HepG2 (cell line): ENCODE data around the gene AGAP1. TPM values are rescaled to one million over a fixed set of nuclear protein-coding genes. Genes with fewer than 3 reads are reported as not detected.
A peak's percentile ranks its signal among the peaks of the same experiment; 100 is the strongest.

Experiments used
- ATAC-seq: fragments of 200-7000 bp; cut with Tn5 transposase; 3 replicates; pipeline ENCODE4 v1.9.1; 2020; ENCODE audit warnings: mild to moderate bottlenecking, moderate library complexity
- BruUV-seq: library from RNA; stranded (reverse); fragments of 400-500 nt; replicated peaks from 2 replicates; lab custom pipeline; 2021; lab: Mats Ljungman, UMichigan
- CTCF ChIA-PET: fragments of 300-600 bp; formaldehyde crosslinking; extraction: SDS; loops from one replicate; lab custom pipeline; 2021; ENCODE audit warnings: low total read pairs, inconsistent platforms, low intra/inter-chr PET ratio; lab: Yijun Ruan, JAX
- POLR2A ChIA-PET: fragments of 350-600 bp; sonication (Branson Sonifier 250); formaldehyde crosslinking; loops from one replicate; lab custom pipeline; 2020; ENCODE audit warnings: antibody characterized with exemption, inconsistent platforms; lab: Yijun Ruan, JAX
- DNase-seq: peaks from one replicate; pipeline ENCODE4 v3.0.0-alpha.2; 2015; ENCODE audit warnings: low spot score
- FAIRE-seq: peaks from 3 replicates; lab custom pipeline; 2011; peaks lifted over from hg19 to GRCh38; lab: Jason Lieb, UNC
- H2AFZ ChIP-seq: one replicate; pipeline ENCODE4 v1.6.1; 2011; ENCODE audit warnings: low read length, inconsistent platforms
- H3K27ac ChIP-seq: fragments of 300-600 bp; 3 replicates; pipeline ENCODE4 v1.8.0; 2011; ENCODE audit warnings: mixed run types, mild to moderate bottlenecking, mixed read lengths, low read length, inconsistent platforms; ENCODE audit not compliant: insufficient read depth; ENCODE audit errors: extremely low read length
- H3K27me3 ChIP-seq, 2 experiments: fragments of 200-600 bp in 1 of 2; 2 replicates in 1 of 2; 3 replicates in 1 of 2; pipeline versions ENCODE4 v1.6.0 to v1.8.0; 2011; ENCODE audit warnings: low read length in 2 of 2, mild to moderate bottlenecking in 2 of 2, moderate library complexity in 2 of 2, inconsistent platforms in 1 of 2; ENCODE audit not compliant: insufficient read depth in 2 of 2, control insufficient read depth in 1 of 2
- H3K36me3 ChIP-seq, 2 experiments: fragments of 200-600 bp in 1 of 2; replicated peaks in 1 of 2; 2 replicates in 1 of 2; 3 replicates in 1 of 2; pipeline versions ENCODE4 v1.5.1 to v1.8.0; 2011; ENCODE audit warnings: low read length in 2 of 2, inconsistent platforms in 1 of 2; ENCODE audit not compliant: insufficient read depth in 2 of 2, control insufficient read depth in 1 of 2
- H3K4me1 ChIP-seq: 2 replicates; pipeline ENCODE4 v1.5.1; 2012; ENCODE audit warnings: low read length, inconsistent platforms; ENCODE audit not compliant: insufficient read depth
- H3K4me2 ChIP-seq: 2 replicates; pipeline ENCODE4 v1.6.0; 2011; ENCODE audit warnings: low read depth, low read length, inconsistent platforms
- H3K4me3 ChIP-seq, 3 experiments: fragments of 200-600 bp in 1 of 3; sonication (generic), shearing (Covaris generic) in 1 of 3; replicated peaks in 1 of 3; 2 replicates each; pipeline ENCODE4 v1.5.1; 2011 to 2016; ENCODE audit warnings: low read length in 3 of 3, inconsistent platforms in 2 of 3, low read depth in 2 of 3, mild to moderate bottlenecking in 2 of 3, control low read depth in 1 of 3, mixed read lengths in 1 of 3; ENCODE audit not compliant: insufficient read depth in 1 of 3
- H3K79me2 ChIP-seq: one replicate; pipeline ENCODE4 v1.6.1; 2011; ENCODE audit warnings: low read length, inconsistent platforms; ENCODE audit not compliant: insufficient read depth
- H3K9ac ChIP-seq: 2 replicates; pipeline ENCODE4 v1.6.0; 2011; ENCODE audit warnings: mild to moderate bottlenecking, low read depth, low read length, inconsistent platforms; ENCODE audit not compliant: insufficient read depth
- H3K9me3 ChIP-seq: 2 replicates; pipeline ENCODE4 v1.5.1; 2012; ENCODE audit warnings: mild to moderate bottlenecking, low read length
- H4K20me1 ChIP-seq: 2 replicates; pipeline ENCODE4 v1.6.0; 2011; ENCODE audit warnings: inconsistent platforms, mild to moderate bottlenecking, low read length, moderate library complexity; ENCODE audit not compliant: insufficient read depth
- CEBPB ChIP-seq: IDR thresholded peaks from 2 replicates; pipeline ENCODE4 v1.6.1; 2011; ENCODE audit warnings: low read depth, low read length, improper control_type of control experiment, borderline replicate concordance
- HOXD1 ChIP-seq: sonication (generic); formaldehyde crosslinking; IDR thresholded peaks from 2 replicates; pipeline ENCODE4 v1.5.0; 2020; ENCODE audit warnings: missing genetic modification reagents
- TARDBP ChIP-seq: sonication (generic); formaldehyde crosslinking; IDR thresholded peaks from 2 replicates; pipeline ENCODE4 v1.8.0; 2022; ENCODE audit warnings: mild to moderate bottlenecking, missing genetic modification reagents
- TFDP1 ChIP-seq: IDR thresholded peaks from 2 replicates; pipeline ENCODE4 v1.6.1; 2016; ENCODE audit warnings: missing compliant biosample characterization, missing genetic modification reagents, borderline replicate concordance
- WGBS: methylation state at CpG from one replicate; pipeline ENCODE4 v1.1.6; 2017; ENCODE audit warnings: low lambda C conversion rate; 5-methylcytosine and 5-hydroxymethylcytosine counted together
- in situ Hi-C: cut with HindIII; loops from 2 replicates; pipeline ENCODE4 v1.10.0; 2017; ENCODE audit warnings: low pct_unique_long_range_greater_than_20kb; ENCODE audit not compliant: extremely low pct_ligation_motif_present
- intact Hi-C: fragments of 100-400 bp; cut with micrococcal nuclease; formaldehyde crosslinking; loops from one replicate; pipeline ENCODE4 v1.10.0; 2022; ENCODE audit not compliant: unreplicated experiment
- polyA plus RNA-seq, 8 experiments: library from polyadenylated mRNA; depleted of rRNA in 3 of 8; stranded (reverse) in 7 of 8; unstranded in 1 of 8; fragments of >200 nt; fragmentation: Illumina TruSeq in 4 of 8; extraction: Trizol in 4 of 8; gene quantifications; 2 replicates each; pipeline versions ENCODE4 v1.2.1 to v1.2.3, GENCODE V29; 2011 to 2016; ENCODE audit warnings: low read depth in 4 of 8, missing spikeins in 1 of 8, mixed read lengths in 1 of 8; ENCODE audit not compliant: insufficient read depth in 1 of 8
- total RNA-seq, 5 experiments: library from RNA; depleted of rRNA; stranded (reverse); fragments of >200 nt; fragmentation: Illumina TruSeq; extraction: Trizol; gene quantifications; 2 replicates each; pipeline ENCODE4 v1.2.3, GENCODE V29; 2016; ENCODE audit warnings: low read depth in 1 of 5
- TF ChIP-seq, protein P1 (sequence below): sonication (generic); formaldehyde crosslinking; IDR thresholded peaks from 2 replicates; pipeline ENCODE4 v1.4.0; 2020; ENCODE audit warnings: missing genetic modification reagents

AGAP1 gene
- total and polyA plus RNA-seq, 2 of the 13 experiments (the other 11 are each of a cell fraction or from before 2014, with no cell fraction given): 21.2 to 32.7 TPM

DNA sequence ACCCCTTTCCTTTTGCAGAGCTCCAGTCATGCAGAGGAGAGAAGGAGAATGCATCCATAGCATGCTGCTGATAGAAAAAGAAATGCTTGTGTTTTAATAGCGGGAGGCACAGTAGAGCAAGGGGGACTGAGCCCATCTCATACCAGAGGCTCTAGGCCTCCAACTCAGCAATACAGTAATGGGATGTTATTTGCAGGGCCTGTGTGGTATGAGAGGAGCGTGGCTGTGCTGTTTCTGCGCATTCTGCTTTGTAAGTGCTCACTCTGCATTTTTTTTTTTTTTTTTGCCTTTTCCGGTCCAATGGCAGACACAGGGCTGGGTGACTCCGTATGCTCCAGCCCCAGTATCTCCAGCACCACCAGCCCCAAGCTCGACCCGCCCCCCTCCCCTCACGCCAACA, 474.3 kb downstream of the AGAP1 start:
- no peak for TF ChIP-seq HOXD1
- no peak for TF ChIP-seq TFDP1
- ChIA-PET CTCF (no interaction called here), POLR2A (no interaction called here)
- Histone ChIP-seq H3K9me3 (no peaks in the 10 kb centered on the region), H3K27ac (no peak overlapping the region), H3K79me2 (no peaks in the 10 kb centered on the region), H3K4me3 (no peak overlapping the region), H3K4me1 (no peaks in the 10 kb centered on the region), H4K20me1 (no peaks in the 10 kb centered on the region), H3K27me3 (no peaks in the 10 kb centered on the region), H3K36me3 (peaks cover 17 to 33% of the 10 kb centered on the region in 2 experiments), H3K9ac (no peak overlapping the region), H2AFZ (no peak overlapping the region), H3K4me2 (no peak overlapping the region)
- ATAC-seq (no peak), FAIRE-seq (no peak), DNase-seq (no peak)
- in situ Hi-C loops (no loop called here), intact Hi-C loops (loop anchor here (10.0 kb wide), 1 partner anchor 1967 kb away; no protein-coding TSS in a partner anchor)
- WGBS: 97% methylated on average over 8 of the region's 8 CpGs
- BruUV-seq: no TSS peak

DNA sequence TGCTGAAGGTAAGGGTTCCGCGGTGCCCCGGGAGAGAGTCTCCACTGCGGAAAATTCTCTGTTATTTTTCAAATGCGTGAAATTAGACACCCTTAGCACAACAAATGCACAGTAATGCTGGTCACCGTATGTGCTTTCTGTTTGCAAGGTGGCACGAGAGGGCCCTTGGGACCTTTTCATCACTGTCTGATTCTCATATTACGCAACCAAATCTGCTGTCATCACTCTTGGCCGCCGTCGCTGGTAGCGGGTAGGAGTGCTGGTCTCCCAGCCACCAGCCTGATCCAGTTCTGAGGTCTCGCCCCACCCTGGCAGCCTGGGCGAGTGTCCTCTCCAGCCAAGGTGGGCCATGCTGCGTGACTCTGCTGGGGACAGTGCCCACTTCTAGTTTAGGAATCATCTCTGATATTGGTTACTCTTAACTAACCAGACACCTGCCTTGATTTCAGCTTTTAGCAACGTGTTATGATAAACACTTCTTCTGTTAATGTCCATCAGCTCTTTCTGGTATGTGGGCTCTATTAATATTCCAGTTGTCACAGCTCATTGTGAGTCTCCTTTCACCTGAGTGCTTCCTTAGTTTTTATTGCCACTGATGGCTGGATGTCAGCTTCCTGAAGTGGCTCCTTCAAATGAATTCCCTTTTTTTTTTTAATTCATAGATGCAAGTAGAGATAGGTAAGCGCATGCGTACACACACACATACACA, 474.9 kb downstream of the AGAP1 start:
- ATAC-seq (no peak), DNase-seq (no peak), FAIRE-seq (no peak)
- Histone ChIP-seq H3K9me3 (no peaks in the 10 kb centered on the region), H3K27me3 (no peaks in the 10 kb centered on the region), H3K4me3 (no peak overlapping the region), H3K4me1 (no peaks in the 10 kb centered on the region), H3K9ac (no peak overlapping the region), H4K20me1 (no peaks in the 10 kb centered on the region), H3K36me3 (peaks cover 20 to 36% of the 10 kb centered on the region in 2 experiments), H3K4me2 (no peak overlapping the region), H3K27ac (no peak overlapping the region), H2AFZ (no peak overlapping the region), H3K79me2 (no peaks in the 10 kb centered on the region)
- ChIA-PET CTCF (no interaction called here), POLR2A (no interaction called here)
- in situ Hi-C loops (no loop called here), intact Hi-C loops (loop anchor here (10.0 kb wide), 1 partner anchor 1966 kb away; no protein-coding TSS in a partner anchor)
- 98% methylated on average over 16 of the region's 18 CpGs for WGBS
- no TSS peak for BruUV-seq
- TF ChIP-seq TARDBP (CRISPR knock-in tag) (no peak), CEBPB (peak; percentile 89)
- TF ChIP-seq, protein P1, sequence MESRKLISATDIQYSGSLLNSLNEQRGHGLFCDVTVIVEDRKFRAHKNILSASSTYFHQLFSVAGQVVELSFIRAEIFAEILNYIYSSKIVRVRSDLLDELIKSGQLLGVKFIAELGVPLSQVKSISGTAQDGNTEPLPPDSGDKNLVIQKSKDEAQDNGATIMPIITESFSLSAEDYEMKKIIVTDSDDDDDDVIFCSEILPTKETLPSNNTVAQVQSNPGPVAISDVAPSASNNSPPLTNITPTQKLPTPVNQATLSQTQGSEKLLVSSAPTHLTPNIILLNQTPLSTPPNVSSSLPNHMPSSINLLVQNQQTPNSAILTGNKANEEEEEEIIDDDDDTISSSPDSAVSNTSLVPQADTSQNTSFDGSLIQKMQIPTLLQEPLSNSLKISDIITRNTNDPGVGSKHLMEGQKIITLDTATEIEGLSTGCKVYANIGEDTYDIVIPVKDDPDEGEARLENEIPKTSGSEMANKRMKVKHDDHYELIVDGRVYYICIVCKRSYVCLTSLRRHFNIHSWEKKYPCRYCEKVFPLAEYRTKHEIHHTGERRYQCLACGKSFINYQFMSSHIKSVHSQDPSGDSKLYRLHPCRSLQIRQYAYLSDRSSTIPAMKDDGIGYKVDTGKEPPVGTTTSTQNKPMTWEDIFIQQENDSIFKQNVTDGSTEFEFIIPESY (CRISPR knock-in tag): peak; percentile 88
